Measurements from ENCODE around the gene NAA25. TPM values are rescaled to one million over a fixed set of nuclear protein-coding genes. Genes with fewer than 3 reads are reported as not detected.
A peak's percentile ranks its signal among the peaks of the same experiment; 100 is the strongest.

Gene NAA25
- total RNA-seq = 10 to 100 TPM; 17.3 to 33.7 TPM
- 10 to 100 TPM; 22.7 to 33.9 (median 25.9) TPM for polyA plus RNA-seq (ENCODE audit: insufficient read length in 6 of 6)
- long read RNA-seq, donor 1, partial matches to known transcripts = 7 of 10 reads
- long read RNA-seq, donor 1, other reads (novel, unspliced or antisense) = 0 of 10 reads
- long read RNA-seq, donor 2, partial matches to known transcripts = 0 of 1 reads
- long read RNA-seq, donor 2, other reads (novel, unspliced or antisense) = 0 of 1 reads
- long read RNA-seq, donor 3 = 0 reads
- long read RNA-seq, donor 4, partial matches to known transcripts = 2 of 3 reads
- long read RNA-seq, donor 4, other reads (novel, unspliced or antisense) = 1 of 3 reads
- long read RNA-seq, donor 5 = 0 reads
- long read RNA-seq, donor 6, full-length matches to known transcripts = 1 of 1 reads
- long read RNA-seq, donor 6, partial matches to known transcripts = 0 of 1 reads
- long read RNA-seq, donor 6, other reads (novel, unspliced or antisense) = 0 of 1 reads
- long read RNA-seq, donor 7 = 0 reads
- long read RNA-seq, donor 8 = 0 reads
- long read RNA-seq, donor 9 = 0 reads
- long read RNA-seq, donor 10, partial matches to known transcripts = 2 of 4 reads
- long read RNA-seq, donor 10, other reads (novel, unspliced or antisense) = 2 of 4 reads
- long read RNA-seq, donor 11, partial matches to known transcripts = 0 of 2 reads
- long read RNA-seq, donor 11, other reads (novel, unspliced or antisense) = 0 of 2 reads
- long read RNA-seq, donor 12, full-length matches to known transcripts = 3 of 3 reads
- long read RNA-seq, donor 12, partial matches to known transcripts = 0 of 3 reads
- long read RNA-seq, donor 12, other reads (novel, unspliced or antisense) = 0 of 3 reads

- Histone ChIP-seq H3K27ac (peak within 1 kb of the TSS; percentile 90 to 95), H3K27me3 (no peaks in the 10 kb centered on the region), H3K4me1 (peaks cover 10 to 54% of the 10 kb centered on the region in 2 donors), H3K9me3 (no peaks in the 10 kb centered on the region), H3K36me3 (peaks cover 0 to 6% of the 10 kb centered on the region in 2 donors), H3K4me3 (peak within 1 kb of the TSS; percentile 76 to 84)
- TF ChIP-seq, protein P1, sequence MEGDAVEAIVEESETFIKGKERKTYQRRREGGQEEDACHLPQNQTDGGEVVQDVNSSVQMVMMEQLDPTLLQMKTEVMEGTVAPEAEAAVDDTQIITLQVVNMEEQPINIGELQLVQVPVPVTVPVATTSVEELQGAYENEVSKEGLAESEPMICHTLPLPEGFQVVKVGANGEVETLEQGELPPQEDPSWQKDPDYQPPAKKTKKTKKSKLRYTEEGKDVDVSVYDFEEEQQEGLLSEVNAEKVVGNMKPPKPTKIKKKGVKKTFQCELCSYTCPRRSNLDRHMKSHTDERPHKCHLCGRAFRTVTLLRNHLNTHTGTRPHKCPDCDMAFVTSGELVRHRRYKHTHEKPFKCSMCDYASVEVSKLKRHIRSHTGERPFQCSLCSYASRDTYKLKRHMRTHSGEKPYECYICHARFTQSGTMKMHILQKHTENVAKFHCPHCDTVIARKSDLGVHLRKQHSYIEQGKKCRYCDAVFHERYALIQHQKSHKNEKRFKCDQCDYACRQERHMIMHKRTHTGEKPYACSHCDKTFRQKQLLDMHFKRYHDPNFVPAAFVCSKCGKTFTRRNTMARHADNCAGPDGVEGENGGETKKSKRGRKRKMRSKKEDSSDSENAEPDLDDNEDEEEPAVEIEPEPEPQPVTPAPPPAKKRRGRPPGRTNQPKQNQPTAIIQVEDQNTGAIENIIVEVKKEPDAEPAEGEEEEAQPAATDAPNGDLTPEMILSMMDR (IDR thresholded peaks at IDR 0.05) = no peak
- intact Hi-C loops (cut with DNase I) = no loop called here
- ATAC-seq = peak; percentile 87
- peak; percentile 92 to 96 (median 94) for DNase-seq
Measured at GRCh38 chr12:112108202-112109079, at the start of gene NAA25. TSS of gene NAA25 (minus strand) at chr12:112108783. CDS start at chr12:112108773, 10 bp downstream.

GRCh38 chr12:112153893-112154219 lies 45.3 kb upstream of the NAA25 start:
- TF ChIP-seq, protein P1 (IDR thresholded peaks at IDR 0.05) = no peak
- Histone ChIP-seq H3K36me3 (peaks cover 0 to 89% of the 10 kb centered on the region in 2 donors), H3K27ac (no peak overlapping the region), H3K27me3 (no peaks in the 10 kb centered on the region), H3K9me3 (no peaks in the 10 kb centered on the region), H3K4me1 (peaks cover 3% of the 10 kb centered on the region in 2 donors), H3K4me3 (no peak overlapping the region)
- DNase-seq (no peak), ATAC-seq (no peak)
- intact Hi-C loops (cut with DNase I) = no loop called here

GRCh38 chr12:112153181-112153892 lies 44.8 kb upstream of the NAA25 start:
- no peak overlapping the region for H3K4me3 ChIP-seq
- DNase-seq (no peak), ATAC-seq (no peak)
- no peaks in the 10 kb centered on the region for H3K27me3 ChIP-seq
- no peaks in the 10 kb centered on the region for H3K9me3 ChIP-seq
- peaks cover 3% of the 10 kb centered on the region in 2 donors for H3K4me1 ChIP-seq
- intact Hi-C loops (cut with DNase I) = no loop called here
- TF ChIP-seq, protein P1 (IDR thresholded peaks at IDR 0.05) = no peak
- H3K36me3 ChIP-seq = peaks cover 5 to 89% of the 10 kb centered on the region in 2 donors
- H3K27ac ChIP-seq = no peak overlapping the region

DNA sequence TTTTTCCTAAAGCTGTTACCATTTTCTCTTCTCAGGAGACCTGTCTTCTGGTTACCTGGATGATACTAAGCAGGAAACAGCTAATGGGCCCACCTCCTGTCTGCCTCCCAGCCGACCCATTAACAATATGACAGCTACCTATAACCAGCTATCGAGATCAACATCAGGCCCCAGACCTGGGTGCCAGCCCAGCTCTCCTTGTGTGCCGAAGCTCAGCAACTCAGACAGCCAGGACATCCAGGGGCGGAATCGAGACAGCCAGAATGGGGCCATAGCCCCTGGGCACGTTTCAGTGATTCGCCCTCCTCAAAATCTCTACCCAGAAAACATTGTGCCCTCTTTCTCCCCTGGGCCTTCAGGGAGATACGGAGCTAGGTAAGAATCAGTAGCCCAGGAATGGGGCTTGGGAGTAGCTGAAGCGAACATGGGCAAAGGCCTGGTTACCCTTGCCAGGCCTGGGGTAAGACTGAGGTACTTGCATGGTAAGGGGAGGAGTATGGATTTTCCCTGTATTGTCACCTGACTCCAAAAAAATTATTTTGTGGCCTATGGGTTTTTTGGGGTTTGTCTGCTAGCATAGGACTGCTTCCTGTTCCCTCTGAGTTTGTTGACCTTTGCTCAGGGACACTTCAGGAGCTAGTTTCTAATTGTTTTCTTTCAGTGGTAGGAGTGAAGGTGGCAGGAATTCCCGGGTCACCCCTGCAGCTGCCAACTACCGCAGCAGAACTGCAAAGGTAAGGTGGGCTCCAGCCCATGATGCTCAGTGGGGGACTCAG lies 43.4 kb upstream of the NAA25 start:
- Histone ChIP-seq H3K27ac (no peak overlapping the region), H3K4me3 (no peak overlapping the region), H3K27me3 (no peaks in the 10 kb centered on the region), H3K4me1 (peaks cover 3 to 10% of the 10 kb centered on the region in 2 donors), H3K36me3 (peaks cover 11 to 91% of the 10 kb centered on the region in 2 donors), H3K9me3 (no peaks in the 10 kb centered on the region)
- no peak for DNase-seq
- TF ChIP-seq, protein P1 (IDR thresholded peaks at IDR 0.05) = no peak
- intact Hi-C loops (cut with DNase I) = no loop called here
- ATAC-seq = no peak

Data from left lung (tissue), 14 donors.